ENCODE results near the gene ANTXR1. TPM values are rescaled to one million over a fixed set of nuclear protein-coding genes. Genes with fewer than 3 reads are reported as not detected.
"Not testable (repeated sequence)": the region's sequence is repeated elsewhere in the genome, so short reads cannot be mapped to it uniquely, and the experiment has no call there.

The ANTXR1 gene
- total RNA-seq, 1 experiment from 2014 or later = 51.6 TPM

DNA sequence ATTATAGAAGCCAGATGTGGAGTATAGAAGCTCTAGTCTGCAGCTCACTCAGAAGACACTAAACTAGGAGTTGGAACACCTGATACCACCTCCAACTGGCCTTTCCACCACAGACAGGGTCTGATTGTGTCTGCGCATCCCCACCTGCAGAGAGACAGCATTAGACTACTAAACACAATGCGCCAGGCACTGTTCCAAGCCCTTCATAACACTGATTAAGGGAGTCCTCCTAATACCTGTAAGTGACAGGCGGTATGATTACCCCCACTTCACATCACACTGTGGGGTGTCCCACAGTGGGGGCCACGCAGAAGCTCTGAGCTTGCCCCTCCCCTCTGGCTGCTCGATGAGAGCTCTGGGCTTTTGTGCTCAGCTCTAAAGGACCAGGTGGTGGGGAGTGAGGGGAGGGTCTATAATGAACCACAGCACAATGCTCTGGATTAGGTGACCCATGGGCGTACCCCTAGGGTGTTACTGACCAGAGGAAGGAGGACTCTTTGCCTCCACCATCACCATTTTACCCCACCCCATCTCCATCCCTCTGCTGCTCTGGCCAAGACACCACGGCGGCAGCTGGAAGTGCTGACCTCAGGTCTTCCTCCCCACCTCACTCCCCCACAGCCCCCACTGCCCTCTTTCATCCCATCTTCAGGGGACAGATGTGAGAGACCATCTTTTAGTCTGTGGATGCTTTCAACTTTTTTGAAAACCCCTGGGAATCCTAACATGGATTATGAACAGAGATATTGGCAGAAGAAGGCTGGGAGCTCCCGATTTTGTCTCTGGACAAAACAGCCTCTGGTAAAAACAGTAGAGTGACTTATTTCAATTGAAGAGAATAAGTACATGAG lies 228.9 kb downstream of the ANTXR1 start:
- in situ Hi-C loops (cut with HindIII; ENCODE audit: low pct_unique_long_range_greater_than_20kb, low sequenced_read_pairs) = no loop called here
- DNase-seq (ENCODE audit: low read depth, low spot score) = no peak

DNA sequence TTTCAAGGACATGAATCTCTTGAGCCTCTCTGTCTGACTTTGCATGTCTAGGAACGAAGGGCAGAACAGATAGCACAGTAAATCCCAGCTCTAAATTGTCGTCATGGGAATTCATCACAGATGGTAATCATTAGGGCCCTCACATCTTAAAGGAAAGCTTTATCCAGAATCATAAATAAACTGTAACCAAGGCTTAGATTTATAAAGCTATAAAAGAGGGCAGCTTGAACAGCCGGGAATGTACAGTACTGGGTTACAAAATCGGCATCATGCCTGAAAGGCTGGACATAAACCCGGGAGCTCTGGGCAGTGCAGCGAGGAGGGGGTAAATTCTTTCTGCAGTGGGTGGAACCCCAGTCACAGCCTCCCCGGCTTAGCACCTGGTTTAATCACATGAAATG lies 229.7 kb downstream of the ANTXR1 start:
- in situ Hi-C loops (cut with HindIII; ENCODE audit: low pct_unique_long_range_greater_than_20kb, low sequenced_read_pairs) = no loop called here
- no peak for DNase-seq (ENCODE audit: low read depth, low spot score)

DNA sequence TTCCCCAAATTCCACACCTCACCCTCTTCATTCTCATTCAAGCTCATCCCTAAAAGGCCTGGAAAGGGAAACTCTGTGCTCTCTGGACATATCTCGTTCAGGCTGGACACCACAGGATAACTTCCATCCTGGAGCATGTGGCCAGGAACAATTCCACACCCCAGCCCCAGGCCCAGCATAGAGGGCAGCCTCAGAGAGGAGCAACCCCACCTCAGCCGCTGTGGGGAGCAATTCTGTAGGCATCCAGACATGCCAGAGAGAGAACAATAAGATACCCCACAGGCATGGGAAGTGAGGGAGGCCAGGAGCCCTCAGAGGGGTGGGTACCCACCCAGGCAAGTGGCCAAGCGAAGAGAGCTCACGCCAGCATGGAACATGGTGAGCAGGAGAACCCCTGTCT lies 230.7 kb downstream of the ANTXR1 start:
- no peak for DNase-seq (ENCODE audit: low read depth, low spot score)
- in situ Hi-C loops (cut with HindIII; ENCODE audit: low pct_unique_long_range_greater_than_20kb, low sequenced_read_pairs) = no loop called here

- no peak for DNase-seq (ENCODE audit: low read depth, low spot score)
- in situ Hi-C loops (cut with HindIII; ENCODE audit: low pct_unique_long_range_greater_than_20kb, low sequenced_read_pairs) = no loop called here
These were observed 231.9 kb downstream of the ANTXR1 start for GRCh38 chr2:69244882-69245281.

DNA sequence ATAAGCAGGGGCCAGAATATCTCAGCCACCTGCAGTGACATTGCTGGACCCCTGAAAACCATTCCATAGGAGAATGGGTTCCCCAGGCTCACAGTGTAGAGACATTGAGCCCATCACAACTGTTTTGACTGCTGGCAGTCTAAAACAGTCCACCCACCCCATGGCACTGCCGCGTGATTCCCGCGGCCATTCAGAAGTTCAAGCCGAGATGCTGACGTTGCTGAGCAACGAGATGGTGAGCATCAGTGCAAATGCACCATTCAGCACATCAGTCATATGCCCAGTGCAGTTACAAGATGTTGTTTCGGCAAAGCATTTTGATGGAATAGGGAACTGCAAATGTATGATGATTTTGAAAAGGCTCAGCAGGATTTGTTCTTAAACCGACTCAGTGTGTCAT lies 234.6 kb downstream of the ANTXR1 start:
- DNase-seq (ENCODE audit: low read depth, low spot score) = no peak
- in situ Hi-C loops (cut with HindIII; ENCODE audit: low pct_unique_long_range_greater_than_20kb, low sequenced_read_pairs) = no loop called here

DNA sequence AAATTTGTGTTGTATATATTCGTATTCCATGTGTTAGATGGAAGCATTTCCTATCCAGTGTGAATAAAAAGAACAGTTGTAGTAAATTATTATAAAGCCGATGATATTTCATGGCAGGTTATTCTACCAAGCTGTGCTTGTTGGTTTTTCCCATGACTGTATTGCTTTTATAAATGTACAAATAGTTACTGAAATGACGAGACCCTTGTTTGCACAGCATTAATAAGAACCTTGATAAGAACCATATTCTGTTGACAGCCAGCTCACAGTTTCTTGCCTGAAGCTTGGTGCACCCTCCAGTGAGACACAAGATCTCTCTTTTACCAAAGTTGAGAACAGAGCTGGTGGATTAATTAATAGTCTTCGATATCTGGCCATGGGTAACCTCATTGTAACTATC lies 235.3 kb downstream of the ANTXR1 start:
- in situ Hi-C loops (cut with HindIII; ENCODE audit: low pct_unique_long_range_greater_than_20kb, low sequenced_read_pairs) = no loop called here
- no peak for DNase-seq (ENCODE audit: low read depth, low spot score)

DNA sequence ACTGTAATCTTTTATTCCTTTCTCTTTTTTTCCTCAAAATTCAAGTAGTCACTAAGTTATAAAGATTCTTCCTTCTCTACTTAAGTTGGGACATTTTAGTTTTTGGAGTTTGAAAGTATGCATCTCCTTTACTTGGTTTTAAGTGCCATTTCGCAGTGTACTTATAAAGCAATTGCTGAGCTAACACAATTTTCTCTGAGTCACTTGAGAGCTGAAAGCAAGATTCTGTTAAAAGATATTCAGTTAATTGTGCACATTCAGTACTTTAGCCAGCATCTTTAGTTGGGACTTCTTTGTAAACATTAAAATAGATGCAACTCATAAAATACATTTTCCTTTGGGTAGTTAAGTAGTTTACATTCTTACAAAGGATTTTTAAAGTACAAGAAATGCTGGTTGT lies 238.0 kb downstream of the ANTXR1 start:
- no peak for DNase-seq (ENCODE audit: low read depth, low spot score)
- in situ Hi-C loops (cut with HindIII; ENCODE audit: low pct_unique_long_range_greater_than_20kb, low sequenced_read_pairs) = no loop called here

DNA sequence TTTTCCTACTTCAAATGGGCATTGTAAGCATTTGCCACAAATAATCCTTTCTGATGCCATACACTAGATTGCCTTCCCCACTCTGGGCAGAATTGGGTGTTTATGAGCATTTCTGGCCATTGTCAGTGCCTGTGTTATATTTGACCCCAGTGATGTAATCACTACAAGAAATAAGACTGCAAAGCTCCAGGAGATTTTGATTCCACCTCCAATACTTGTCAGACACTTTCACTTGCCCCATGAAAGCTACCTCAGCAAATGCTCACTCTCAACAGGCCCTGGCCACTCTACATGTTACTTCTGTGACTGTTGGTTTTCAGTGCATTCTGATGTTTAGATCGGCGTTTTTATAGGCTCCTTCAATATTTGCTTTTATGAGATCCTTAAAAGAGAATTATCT lies 239.0 kb downstream of the ANTXR1 start:
- in situ Hi-C loops (cut with HindIII; ENCODE audit: low pct_unique_long_range_greater_than_20kb, low sequenced_read_pairs) = no loop called here
- peak; percentile 30 for DNase-seq (ENCODE audit: low read depth, low spot score)

- no peak for DNase-seq (ENCODE audit: low read depth, low spot score)
- in situ Hi-C loops (cut with HindIII; ENCODE audit: low pct_unique_long_range_greater_than_20kb, low sequenced_read_pairs) = no loop called here
These were observed 240.1 kb downstream of the ANTXR1 start for GRCh38 chr2:69253112-69253511.

DNA sequence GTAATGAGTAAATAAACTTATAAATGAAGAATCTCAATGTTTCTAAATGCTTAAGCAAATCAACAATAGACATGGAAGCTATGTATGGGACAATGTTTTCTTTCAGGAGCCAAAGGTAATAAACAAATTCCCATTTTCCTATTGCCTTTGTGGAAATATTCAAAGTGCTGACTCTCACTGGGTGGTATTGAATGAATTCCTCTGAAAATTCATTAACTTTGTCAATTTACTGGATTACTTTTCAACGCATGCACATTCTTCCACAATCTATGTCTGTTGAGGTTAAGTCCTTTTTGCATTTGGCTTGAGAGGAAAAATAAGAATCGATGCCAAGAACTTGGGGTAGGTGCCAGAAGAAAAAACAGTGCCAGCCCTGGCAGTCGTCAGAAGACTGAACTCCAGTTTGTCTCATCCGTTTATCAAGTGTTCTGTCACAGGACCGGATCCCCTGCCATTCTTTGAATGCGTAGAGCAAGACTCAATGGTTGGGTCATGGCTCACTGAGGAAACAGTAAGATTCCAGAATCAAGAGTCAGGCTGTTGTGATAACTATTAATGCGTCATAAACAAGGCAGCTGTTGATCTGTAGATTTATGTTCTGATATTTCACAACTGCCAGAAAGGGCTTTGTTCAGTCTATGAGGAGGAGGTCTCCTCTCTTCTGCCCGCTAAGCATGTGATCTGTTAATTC lies 240.8 kb downstream of the ANTXR1 start:
- in situ Hi-C loops (cut with HindIII; ENCODE audit: low pct_unique_long_range_greater_than_20kb, low sequenced_read_pairs) = no loop called here
- DNase-seq (ENCODE audit: low read depth, low spot score) = peak; percentile 100

GRCh38 chr2:69255760-69256159 lies 242.8 kb downstream of the ANTXR1 start:
- in situ Hi-C loops (cut with HindIII; ENCODE audit: low pct_unique_long_range_greater_than_20kb, low sequenced_read_pairs) = no loop called here
- DNase-seq (ENCODE audit: low read depth, low spot score) = no peak

- in situ Hi-C loops (cut with HindIII; ENCODE audit: low pct_unique_long_range_greater_than_20kb, low sequenced_read_pairs); DNase-seq (ENCODE audit: low read depth, low spot score): not testable (repeated sequence)
These were observed 247.1 kb downstream of the ANTXR1 start for GRCh38 chr2:69259994-69260591.

- in situ Hi-C loops (cut with HindIII; ENCODE audit: low pct_unique_long_range_greater_than_20kb, low sequenced_read_pairs) = no loop called here
- DNase-seq (ENCODE audit: low read depth, low spot score) = no peak
These were observed 247.7 kb downstream of the ANTXR1 start for GRCh38 chr2:69260666-69261065.

DNA sequence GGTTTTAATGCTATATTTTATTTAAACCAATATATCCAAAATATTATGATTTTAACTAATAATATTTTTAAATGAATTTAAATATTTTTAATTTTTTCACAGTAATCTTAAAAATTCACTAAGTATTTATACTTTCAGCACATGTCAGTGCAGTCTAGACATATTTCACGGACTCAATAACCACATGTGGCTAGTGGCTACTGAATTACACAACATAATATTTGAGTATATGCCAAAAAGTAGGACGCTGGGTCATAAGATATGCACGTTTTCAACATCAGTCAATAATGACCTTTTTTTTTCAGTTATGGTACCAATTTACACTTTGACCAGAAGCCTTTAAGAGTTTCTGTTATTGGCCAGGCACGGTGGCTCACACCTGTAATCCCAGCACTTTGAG lies 256.4 kb downstream of the ANTXR1 start:
- no peak for DNase-seq (ENCODE audit: low read depth, low spot score)
- in situ Hi-C loops (cut with HindIII; ENCODE audit: low pct_unique_long_range_greater_than_20kb, low sequenced_read_pairs) = no loop called here

- no peak for DNase-seq (ENCODE audit: low read depth, low spot score)
- in situ Hi-C loops (cut with HindIII; ENCODE audit: low pct_unique_long_range_greater_than_20kb, low sequenced_read_pairs) = no loop called here
These were observed 258.9 kb downstream of the ANTXR1 start for GRCh38 chr2:69271831-69272257.

DNA sequence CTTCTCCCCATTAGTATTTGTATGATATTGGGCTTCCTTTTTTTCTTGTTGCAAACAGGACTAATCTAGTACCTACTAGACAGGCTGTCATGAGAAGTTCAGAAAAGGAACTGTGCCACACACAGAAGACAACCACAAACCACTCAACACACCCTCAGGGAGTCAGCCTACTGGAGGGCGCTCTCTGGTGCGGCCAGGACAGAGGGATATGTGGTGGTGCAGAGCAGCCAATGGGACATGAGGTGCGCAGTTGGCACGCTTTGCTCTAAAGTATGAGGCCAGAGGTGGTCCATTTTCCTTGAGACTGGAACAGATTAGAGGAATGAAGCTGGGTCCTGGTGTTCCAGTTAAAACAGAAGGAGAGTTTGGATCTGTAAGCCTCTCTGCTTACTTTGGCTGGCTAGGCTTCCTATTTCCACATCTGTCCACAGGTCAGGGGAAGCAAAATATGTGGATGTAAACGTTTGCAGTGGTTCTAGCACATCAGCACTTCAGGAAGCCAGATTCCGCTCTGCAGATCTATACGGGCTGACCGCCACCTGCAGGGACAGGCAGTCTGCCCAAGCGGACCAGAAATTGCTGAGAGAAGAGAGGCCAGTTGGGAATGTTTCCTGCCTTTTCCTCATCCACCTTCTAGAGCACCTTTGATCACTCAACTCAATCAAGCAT lies 260.0 kb downstream of the ANTXR1 start:
- in situ Hi-C loops (cut with HindIII; ENCODE audit: low pct_unique_long_range_greater_than_20kb, low sequenced_read_pairs) = no loop called here

DNA sequence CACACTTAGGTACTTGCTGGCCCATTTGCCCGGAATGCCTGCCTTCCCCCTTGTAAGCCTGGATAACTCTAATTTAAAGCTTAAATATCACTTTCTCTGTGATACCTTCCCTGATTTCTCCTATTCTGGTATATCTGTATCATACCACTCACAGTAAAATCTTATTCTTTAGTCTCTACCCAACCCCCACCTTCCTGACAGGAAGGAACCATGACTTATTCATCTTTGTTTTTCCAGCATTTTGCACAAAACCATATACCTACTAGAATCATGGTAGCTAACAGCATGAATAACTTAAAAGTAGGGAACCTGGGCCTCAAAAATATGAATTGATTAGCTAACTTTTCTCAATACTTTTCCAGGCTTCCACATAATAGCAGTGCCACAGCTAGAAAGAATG lies 262.5 kb downstream of the ANTXR1 start:
- in situ Hi-C loops (cut with HindIII; ENCODE audit: low pct_unique_long_range_greater_than_20kb, low sequenced_read_pairs) = no loop called here
- no peak for DNase-seq (ENCODE audit: low read depth, low spot score)

More for the DNA sequence above, 260.0 kb downstream of the ANTXR1 start:
- no peak for DNase-seq (ENCODE audit: low read depth, low spot score)

GRCh38 chr2:69278366-69278765 lies 265.4 kb downstream of the ANTXR1 start:
- DNase-seq (ENCODE audit: low read depth, low spot score) = no peak
- in situ Hi-C loops (cut with HindIII; ENCODE audit: low pct_unique_long_range_greater_than_20kb, low sequenced_read_pairs) = no loop called here

Measured in SK-MEL-5 (cell line).